T47D (cell line): ENCODE measurements around the gene PATL2.
"Not testable (repeated sequence)": the region's sequence is repeated elsewhere in the genome, so short reads cannot be mapped to it uniquely, and the experiment has no call there.

Experiments
- DNase-seq, 2 experiments: peaks; one replicate each; pipeline versions ENCODE4 v3.0.0 to v3.0.0-alpha.2; 2011 to 2012; ENCODE audit warnings: low read depth in 1 of 2, low spot score in 1 of 2
- JUND ChIP-seq: IDR thresholded peaks from 2 replicates; pipeline ENCODE4 v1.6.1; 2012; ENCODE audit warnings: low read depth
- in situ Hi-C: cut with HindIII; loops from 2 replicates; pipeline ENCODE4 v1.10.0; 2016; ENCODE audit warnings: low sequenced_read_pairs, low pct_unique_long_range_greater_than_20kb

Gene PATL2

GRCh38 chr15:44715142-44715796, 4.1 kb upstream of the PATL2 start:
- no peak for DNase-seq
- TF ChIP-seq JUND: no peak
- in situ Hi-C loops: no loop called here

GRCh38 chr15:44713006-44713966, 2.2 kb upstream of the PATL2 start:
- DNase-seq: peak in 1 of 2 experiments; percentile 32
- TF ChIP-seq JUND: no peak
- in situ Hi-C loops: no loop called here

- no peak for TF ChIP-seq JUND
- peak in 1 of 2 experiments; percentile 65 for DNase-seq
- in situ Hi-C loops: no loop called here
Measured at GRCh38 chr15:44712346-44713005, 1.4 kb upstream of the PATL2 start.

DNA sequence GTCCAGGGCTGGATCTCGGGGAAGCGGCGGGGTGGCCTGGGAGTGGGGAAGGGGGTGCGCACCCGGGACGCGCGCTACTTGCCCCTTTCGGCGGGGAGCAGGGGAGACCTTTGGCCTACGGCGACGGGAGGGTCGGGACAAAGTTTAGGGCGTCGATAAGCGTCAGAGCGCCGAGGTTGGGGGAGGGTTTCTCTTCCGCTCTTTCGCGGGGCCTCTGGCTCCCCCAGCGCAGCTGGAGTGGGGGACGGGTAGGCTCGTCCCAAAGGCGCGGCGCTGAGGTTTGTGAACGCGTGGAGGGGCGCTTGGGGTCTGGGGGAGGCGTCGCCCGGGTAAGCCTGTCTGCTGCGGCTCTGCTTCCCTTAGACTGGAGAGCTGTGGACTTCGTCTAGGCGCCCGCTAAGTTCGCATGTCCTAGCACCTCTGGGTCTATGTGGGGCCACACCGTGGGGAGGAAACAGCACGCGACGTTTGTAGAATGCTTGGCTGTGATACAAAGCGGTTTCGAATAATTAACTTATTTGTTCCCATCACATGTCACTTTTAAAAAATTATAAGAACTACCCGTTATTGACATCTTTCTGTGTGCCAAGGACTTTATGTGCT, 721 bp upstream of the PATL2 start:
- no peak for TF ChIP-seq JUND
- peak in 1 of 2 experiments; percentile 44 for DNase-seq
- in situ Hi-C loops: no loop called here

DNA sequence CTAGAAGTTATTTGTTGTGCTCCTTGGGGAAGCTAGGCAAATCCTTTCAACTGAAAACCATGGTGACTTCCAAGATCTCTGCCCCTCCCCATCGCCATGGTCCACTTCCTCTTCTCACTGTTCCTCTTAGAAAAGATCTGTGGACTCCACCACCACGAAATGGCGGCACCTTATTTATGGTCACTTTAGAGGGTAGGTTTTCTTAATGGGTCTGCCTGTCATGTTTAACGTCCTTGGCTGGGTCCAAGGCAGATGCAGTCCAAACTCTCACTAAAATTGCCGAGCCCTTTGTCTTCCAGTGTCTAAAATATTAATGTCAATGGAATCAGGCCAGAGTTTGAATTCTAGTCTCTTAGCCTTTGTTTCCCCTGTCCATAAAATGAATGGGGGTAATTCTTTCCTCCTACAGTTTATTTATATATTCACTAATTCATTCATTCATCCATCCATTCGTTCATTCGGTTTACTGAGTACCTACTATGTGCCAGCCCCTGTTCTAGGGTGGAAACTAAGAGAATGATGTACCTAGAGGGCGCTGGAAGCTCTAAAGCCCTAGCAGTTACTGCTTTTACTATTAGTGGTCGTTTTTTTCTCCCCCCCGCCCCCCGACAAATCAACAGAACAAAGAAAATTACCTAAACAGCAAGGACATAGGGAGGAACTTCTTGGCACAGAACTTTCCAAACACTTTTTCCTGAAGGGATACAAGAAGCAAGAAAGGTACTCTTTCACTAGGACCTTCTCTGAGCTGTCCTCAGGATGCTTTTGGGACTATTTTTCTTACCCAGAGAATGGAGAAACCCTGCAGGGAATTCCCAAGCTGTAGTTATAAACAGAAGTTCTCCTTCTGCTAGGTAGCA, 657 bp downstream of the PATL2 start:
- TF ChIP-seq JUND: no peak
- in situ Hi-C loops: no loop called here
- DNase-seq: peak in 1 of 2 experiments; percentile 28

GRCh38 chr15:44706946-44707636, 4.0 kb downstream of the PATL2 start:
- DNase-seq: no peak
- TF ChIP-seq JUND: no peak
- in situ Hi-C loops: no loop called here

GRCh38 chr15:44706401-44706800, 4.7 kb downstream of the PATL2 start:
- no peak for DNase-seq
- in situ Hi-C loops: no loop called here
- no peak for TF ChIP-seq JUND

- TF ChIP-seq JUND: no peak
Measured at GRCh38 chr15:44705986-44706385, 5.1 kb downstream of the PATL2 start.

DNA sequence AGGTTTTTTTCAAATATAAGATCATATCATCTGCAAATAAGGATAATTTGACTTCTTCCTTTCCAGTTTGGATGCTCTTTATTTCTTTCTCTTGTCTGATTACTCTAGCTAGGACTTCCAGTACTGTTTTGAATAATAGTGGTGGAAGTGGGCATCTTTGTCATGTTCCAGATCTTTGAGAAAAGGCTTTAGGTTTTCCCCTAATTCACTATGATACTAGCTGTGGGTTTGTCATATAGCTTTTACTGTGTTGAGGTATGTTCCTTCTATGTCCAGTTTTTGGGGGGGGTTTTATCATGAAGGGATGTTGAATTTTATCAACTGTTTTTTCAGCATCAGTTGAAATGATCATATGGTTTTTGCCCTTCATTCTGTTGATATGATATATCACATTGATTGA, 10.4 kb downstream of the PATL2 start:
- in situ Hi-C loops, DNase-seq: not testable (repeated sequence)

More at GRCh38 chr15:44705986-44706385, 5.1 kb downstream of the PATL2 start:
- no peak for DNase-seq
- in situ Hi-C loops: no loop called here

- TF ChIP-seq JUND: no peak
- in situ Hi-C loops: no loop called here
- no peak for DNase-seq
Measured at GRCh38 chr15:44698641-44699040, 12.5 kb downstream of the PATL2 start.

DNA sequence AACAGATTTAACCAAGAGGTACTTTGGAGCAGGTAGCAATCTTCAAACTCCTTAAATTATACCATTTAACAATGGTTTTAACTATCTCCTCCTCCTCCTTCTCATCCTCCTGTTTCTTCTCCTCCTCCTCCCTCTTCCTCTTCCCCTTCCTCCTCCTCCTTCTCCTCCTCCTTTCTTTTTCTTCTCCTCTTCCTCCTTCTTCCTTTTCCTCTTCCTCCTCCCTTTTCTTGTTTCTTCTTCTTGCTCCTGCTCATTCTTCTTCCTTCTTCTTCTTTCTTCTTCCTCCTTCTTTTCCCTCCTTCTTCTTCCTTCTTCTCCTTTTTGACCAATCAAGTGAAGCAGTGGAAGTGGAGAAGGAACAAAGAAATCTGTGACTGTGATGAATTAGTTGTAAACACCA, 14.1 kb downstream of the PATL2 start:
- DNase-seq: no peak
- no peak for TF ChIP-seq JUND
- in situ Hi-C loops: no loop called here
